ENCODE data around the gene MBD2.

Gene MBD2

GRCh38 chr18:54148678-54149077 lies 75.8 kb downstream of the MBD2 start:
- DNase-seq (ENCODE audit: low read depth): no peak
- H3K4me3 ChIP-seq (ENCODE audit: low read length): no peak overlapping the region
- TF ChIP-seq, protein P1, sequence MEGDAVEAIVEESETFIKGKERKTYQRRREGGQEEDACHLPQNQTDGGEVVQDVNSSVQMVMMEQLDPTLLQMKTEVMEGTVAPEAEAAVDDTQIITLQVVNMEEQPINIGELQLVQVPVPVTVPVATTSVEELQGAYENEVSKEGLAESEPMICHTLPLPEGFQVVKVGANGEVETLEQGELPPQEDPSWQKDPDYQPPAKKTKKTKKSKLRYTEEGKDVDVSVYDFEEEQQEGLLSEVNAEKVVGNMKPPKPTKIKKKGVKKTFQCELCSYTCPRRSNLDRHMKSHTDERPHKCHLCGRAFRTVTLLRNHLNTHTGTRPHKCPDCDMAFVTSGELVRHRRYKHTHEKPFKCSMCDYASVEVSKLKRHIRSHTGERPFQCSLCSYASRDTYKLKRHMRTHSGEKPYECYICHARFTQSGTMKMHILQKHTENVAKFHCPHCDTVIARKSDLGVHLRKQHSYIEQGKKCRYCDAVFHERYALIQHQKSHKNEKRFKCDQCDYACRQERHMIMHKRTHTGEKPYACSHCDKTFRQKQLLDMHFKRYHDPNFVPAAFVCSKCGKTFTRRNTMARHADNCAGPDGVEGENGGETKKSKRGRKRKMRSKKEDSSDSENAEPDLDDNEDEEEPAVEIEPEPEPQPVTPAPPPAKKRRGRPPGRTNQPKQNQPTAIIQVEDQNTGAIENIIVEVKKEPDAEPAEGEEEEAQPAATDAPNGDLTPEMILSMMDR (IDR thresholded peaks at IDR 0.05; ENCODE audit: insufficient read depth, low read depth, low read length, missing control alignments): no peak

DNA sequence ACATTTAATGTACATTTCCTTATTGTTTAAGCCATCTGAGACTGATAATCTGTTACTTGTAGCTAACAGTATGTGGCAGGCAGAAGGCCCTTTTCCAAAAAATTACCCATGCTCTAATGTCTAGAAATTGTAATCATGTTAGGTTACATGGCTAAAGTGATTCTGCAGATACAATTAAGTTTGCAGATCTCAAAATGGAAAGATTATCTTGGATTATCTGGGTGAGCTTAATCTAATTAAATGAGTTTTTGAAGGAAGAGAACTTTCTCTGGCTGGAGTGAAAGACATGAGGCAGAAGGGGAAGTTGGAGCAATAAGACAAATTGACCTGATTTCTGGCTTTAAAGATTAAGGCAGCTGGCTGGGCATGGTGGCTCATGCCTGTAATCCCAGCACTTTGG lies 76.3 kb downstream of the MBD2 start:
- TF ChIP-seq, protein P1 (IDR thresholded peaks at IDR 0.05; ENCODE audit: insufficient read depth, low read depth, low read length, missing control alignments): no peak
- H3K4me3 ChIP-seq (ENCODE audit: low read length): no peak overlapping the region
- DNase-seq (ENCODE audit: low read depth): no peak

DNA sequence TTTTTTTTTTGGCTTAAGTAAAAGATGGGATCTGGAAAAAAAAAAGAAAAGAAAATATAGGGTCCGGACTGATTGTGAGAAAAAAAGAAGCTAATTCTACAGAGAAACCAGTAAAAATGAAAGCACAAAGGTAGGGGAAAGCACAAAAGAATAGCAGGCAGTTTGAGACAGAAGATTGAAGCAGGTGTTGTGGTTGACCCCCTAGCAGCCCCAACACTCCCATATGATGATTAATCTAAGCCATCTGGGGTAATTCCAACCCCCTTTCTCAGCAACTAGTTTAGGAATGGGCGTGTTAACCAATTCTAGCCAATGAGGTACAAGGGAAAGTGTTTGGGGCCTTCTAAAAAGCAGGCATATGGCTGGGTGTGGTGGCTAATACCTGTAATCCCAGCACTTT lies 77.0 kb downstream of the MBD2 start:
- TF ChIP-seq, protein P1 (IDR thresholded peaks at IDR 0.05; ENCODE audit: insufficient read depth, low read depth, low read length, missing control alignments): no peak

DNA sequence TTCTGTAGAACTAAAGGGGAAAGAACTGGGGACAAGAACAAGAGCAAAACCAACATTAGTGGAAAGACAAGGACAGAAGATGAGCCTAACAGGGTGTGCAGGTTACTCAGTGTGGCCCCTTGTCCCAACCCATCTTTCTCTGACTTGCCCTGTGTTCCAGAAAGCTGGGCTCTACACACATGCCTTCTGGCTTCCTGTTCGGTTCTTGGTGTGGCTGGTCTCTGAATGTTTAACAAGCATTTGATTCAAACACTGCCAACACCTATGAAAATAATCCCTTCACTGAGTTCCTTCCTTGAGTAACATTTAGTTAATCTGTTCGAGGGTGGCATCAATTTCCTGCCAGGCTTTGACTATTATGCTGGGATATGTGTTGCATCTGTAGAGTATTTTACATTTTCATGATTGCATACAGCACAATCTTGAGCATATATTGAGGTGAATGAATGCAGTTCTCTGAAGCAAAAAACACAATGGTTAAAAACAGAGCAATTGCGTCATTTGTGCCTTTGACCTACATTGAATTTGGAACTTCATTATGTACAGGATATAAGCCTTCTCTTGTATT lies 83.3 kb downstream of the MBD2 start:
- TF ChIP-seq, protein P1 (IDR thresholded peaks at IDR 0.05; ENCODE audit: insufficient read depth, low read depth, low read length, missing control alignments): no peak
- H3K4me3 ChIP-seq (ENCODE audit: low read length): no peak overlapping the region
- DNase-seq (ENCODE audit: low read depth): no peak

More for the DNA sequence above, 77.0 kb downstream of the MBD2 start:
- DNase-seq (ENCODE audit: low read depth): no peak
- H3K4me3 ChIP-seq (ENCODE audit: low read length): no peak overlapping the region

- TF ChIP-seq, protein P1 (IDR thresholded peaks at IDR 0.05; ENCODE audit: insufficient read depth, low read depth, low read length, missing control alignments): no peak
- H3K4me3 ChIP-seq (ENCODE audit: low read length): no peak overlapping the region
- DNase-seq (ENCODE audit: low read depth): no peak
Measured at GRCh38 chr18:54140641-54141040, 83.8 kb downstream of the MBD2 start.

DNA sequence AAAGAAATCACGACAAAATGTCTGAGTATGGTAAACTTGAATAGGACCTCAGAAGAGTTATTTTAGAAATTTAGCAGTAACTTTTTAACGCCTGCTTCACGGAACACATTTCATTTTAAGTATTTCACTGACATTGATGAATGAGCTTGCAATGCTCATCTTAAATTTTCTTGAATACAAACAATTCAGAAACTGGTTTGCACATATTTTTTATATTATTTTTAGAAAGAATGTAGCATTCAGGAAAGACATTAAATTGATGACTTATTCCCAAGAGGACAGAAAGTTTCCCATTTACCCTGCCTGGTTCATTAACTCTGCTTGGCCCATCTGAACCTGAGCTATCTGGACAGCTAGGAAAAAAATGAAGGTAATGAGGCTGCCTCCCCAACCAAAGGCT lies 89.3 kb downstream of the MBD2 start:
- no peak overlapping the region for H3K4me3 ChIP-seq (ENCODE audit: low read length)
- TF ChIP-seq, protein P1 (IDR thresholded peaks at IDR 0.05; ENCODE audit: insufficient read depth, low read depth, low read length, missing control alignments): no peak
- DNase-seq (ENCODE audit: low read depth): no peak

DNA sequence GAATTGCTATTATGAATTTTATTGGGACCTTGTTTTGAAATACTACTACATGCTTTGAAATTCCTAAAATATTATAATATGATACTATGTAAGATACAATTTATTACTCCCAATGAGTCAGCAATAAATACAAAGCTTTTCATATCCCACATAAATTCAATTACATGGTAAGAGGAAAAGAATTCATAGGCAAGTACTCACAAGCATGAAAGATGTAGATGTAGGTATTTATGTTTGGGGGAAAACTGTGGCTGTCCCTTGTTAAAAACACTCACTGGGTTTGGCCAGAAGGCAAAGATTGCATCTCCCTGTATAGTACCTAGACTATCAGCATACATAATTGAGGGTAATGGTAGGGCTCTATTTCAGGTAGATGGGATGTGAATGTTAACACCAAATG lies 90.4 kb downstream of the MBD2 start:
- DNase-seq (ENCODE audit: low read depth): peak; percentile 67
- TF ChIP-seq, protein P1 (IDR thresholded peaks at IDR 0.05; ENCODE audit: insufficient read depth, low read depth, low read length, missing control alignments): no peak

More for the DNA sequence above, 90.4 kb downstream of the MBD2 start:
- H3K4me3 ChIP-seq (ENCODE audit: low read length): no peak overlapping the region
